WTC11 (cell line): Measurements from ENCODE around the gene HTATIP2. TPM values are rescaled to one million over a fixed set of nuclear protein-coding genes. Genes with fewer than 3 reads are reported as not detected.

Experiments used
- ATAC-seq: fragments of 200-7000 bp; cut with Tn5 transposase; 2 replicates; pipeline ENCODE4 v1.10.0; 2021; ENCODE audit warnings: mild to moderate bottlenecking, moderate library complexity
- CTCF ChIA-PET: fragments of 300-600 bp; sonication (Branson Sonifier 250); formaldehyde crosslinking; loops from one replicate; lab custom pipeline; 2021; ENCODE audit warnings: antibody characterized with exemption; lab: Charles Lee
- POLR2A ChIA-PET: fragments of 350-600 bp; sonication (Branson Sonifier 250); formaldehyde crosslinking; loops from one replicate; lab custom pipeline; 2021; ENCODE audit warnings: antibody characterized with exemption; lab: Charles Lee
- DNase-seq: peaks from one replicate; pipeline ENCODE4 v3.0.0; 2021; ENCODE audit warnings: low spot score
- H3K27ac Mint-ChIP-seq: 2 replicates; pipeline ENCODE4 v1.8.0; 2021; ENCODE audit warnings: mixed read lengths
- H3K27me3 Mint-ChIP-seq: 2 replicates; pipeline ENCODE4 v1.8.0; 2021; ENCODE audit warnings: low read depth, mild to moderate bottlenecking, moderate library complexity, mixed read lengths
- H3K36me3 Mint-ChIP-seq: 2 replicates; pipeline ENCODE4 v1.8.0; 2021; ENCODE audit warnings: mixed read lengths
- H3K4me1 Mint-ChIP-seq: 2 replicates; pipeline ENCODE4 v1.8.0; 2022; ENCODE audit warnings: mixed read lengths
- H3K4me3 Mint-ChIP-seq: 2 replicates; pipeline ENCODE4 v1.8.0; 2021; ENCODE audit warnings: mild to moderate bottlenecking, moderate library complexity, mixed read lengths
- H3K9me3 Mint-ChIP-seq: 2 replicates; pipeline ENCODE4 v1.8.0; 2021; ENCODE audit warnings: mixed read lengths
- ESRRA ChIP-seq: sonication (generic); formaldehyde crosslinking; IDR thresholded peaks from 2 replicates; pipeline ENCODE4 v1.8.1; 2022; ENCODE audit warnings: mild to moderate bottlenecking, missing genetic modification reagents, borderline replicate concordance
- ETV6 ChIP-seq: sonication (generic); formaldehyde crosslinking; IDR thresholded peaks from 2 replicates; pipeline ENCODE4 v1.8.1; 2022; ENCODE audit warnings: mild to moderate bottlenecking, missing genetic modification reagents
- HMGXB4 ChIP-seq: sonication (generic); formaldehyde crosslinking; IDR thresholded peaks from 2 replicates; pipeline ENCODE4 v1.8.1; 2023; ENCODE audit warnings: mild to moderate bottlenecking, moderate library complexity, missing genetic modification reagents
- IRF1 ChIP-seq: sonication (generic); formaldehyde crosslinking; IDR thresholded peaks from 2 replicates; pipeline ENCODE4 v1.8.0; 2023; ENCODE audit warnings: missing genetic modification reagents
- MLX ChIP-seq: sonication (generic); formaldehyde crosslinking; IDR thresholded peaks from 2 replicates; pipeline ENCODE4 v1.8.1; 2023; ENCODE audit warnings: mild to moderate bottlenecking, missing genetic modification reagents, moderate library complexity
- PRDM15 ChIP-seq: sonication (generic); formaldehyde crosslinking; IDR thresholded peaks from 2 replicates; pipeline ENCODE4 v1.8.0; 2022; ENCODE audit warnings: missing genetic modification reagents
- ZNF281 ChIP-seq: sonication (generic); formaldehyde crosslinking; IDR thresholded peaks from 2 replicates; pipeline ENCODE4 v1.8.0; 2023; ENCODE audit warnings: mild to moderate bottlenecking, missing genetic modification reagents
- ZNF396 ChIP-seq: fragments of 250-450 bp; sonication (Bioruptor Pico); IDR thresholded peaks from 2 replicates; pipeline ENCODE4 v1.8.0; 2021; ENCODE audit warnings: mild to moderate bottlenecking, moderate library complexity, borderline replicate concordance
- total RNA-seq: library from RNA; stranded (reverse); gene quantifications from 3 replicates; pipeline ENCODE4 v1.2.3, GENCODE V29; 2021

Gene HTATIP2
- total RNA-seq, 1 experiment from 2014 or later = 32.7 TPM

GRCh38 chr11:20363500-20364340 is at the start of gene HTATIP2 (continued):
- no peak for TF ChIP-seq PRDM15 (CRISPR knock-in tag)
- no peak; the same call in 1 of the 2 replicates for TF ChIP-seq ZNF281 (CRISPR knock-in tag)
- TF ChIP-seq ETV6 (CRISPR knock-in tag) = peak; percentile 84
- TF ChIP-seq ESRRA (CRISPR knock-in tag) = peak; percentile 90
- TF ChIP-seq ZNF396 (CRISPR knock-in tag) = no peak
- no peak for TF ChIP-seq MLX (CRISPR knock-in tag)
- TF ChIP-seq, all 79 proteins: peak for 25

GRCh38 chr11:20315800-20316199 is 47.7 kb upstream of the HTATIP2 start:
- DNase-seq (no peak), ATAC-seq (no peak)
- POLR2A ChIA-PET = no interaction called here
- H3K27ac Mint-ChIP-seq = no peak overlapping the region
- peaks cover 5% of the 10 kb centered on the region for H3K4me1 Mint-ChIP-seq
- CTCF ChIA-PET = interaction anchor here (1.4 to 2.5 kb wide), 2 partner anchors 183 to 188 kb away, joined by 3 to 7 read pairs; no protein-coding TSS in a partner anchor
- no peaks in the 10 kb centered on the region for H3K9me3 Mint-ChIP-seq
- TF ChIP-seq HMGXB4 (CRISPR knock-in tag) = no peak
- TF ChIP-seq IRF1 = no peak
- no peak for TF ChIP-seq PRDM15 (CRISPR knock-in tag)
- no peaks in the 10 kb centered on the region; the same call in 1 of the 2 replicates for H3K27me3 Mint-ChIP-seq
- H3K36me3 Mint-ChIP-seq = no peaks in the 10 kb centered on the region
- no peak overlapping the region for H3K4me3 Mint-ChIP-seq
